ENCODE results near the gene CCDC92. TPM values are rescaled to one million over a fixed set of nuclear protein-coding genes. Genes with fewer than 3 reads are reported as not detected.

CCDC92 gene
- total RNA-seq, 2 experiments from 2014 or later, result 11.5 to 12.7 TPM

DNA sequence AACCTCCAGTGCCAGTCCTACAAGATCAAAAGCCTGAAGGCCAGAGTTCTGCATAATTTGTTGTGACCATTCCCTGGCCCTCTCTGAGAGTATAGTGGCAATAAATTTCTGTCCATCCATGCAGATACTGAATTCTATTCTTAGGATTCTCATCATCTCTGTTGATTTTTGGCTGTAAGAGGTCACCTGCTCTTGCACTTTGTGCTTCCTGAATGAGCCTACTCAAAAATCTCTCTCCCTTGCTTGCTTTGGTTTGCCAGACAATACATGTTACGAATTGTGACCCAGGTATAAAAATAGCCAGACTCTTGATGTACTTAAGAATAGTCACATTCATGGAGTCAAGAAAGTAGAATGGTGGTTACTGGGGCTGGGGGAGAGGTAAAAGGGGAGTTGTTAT, 17.1 kb upstream of the CCDC92 start:
- no peak overlapping the region for H3K4me3 Mint-ChIP-seq
- ChIA-PET CTCF (no interaction called here), POLR2A (no interaction called here)
- H3K4me3 ChIP-seq (ENCODE audit: low read length), result no peak overlapping the region
- no peaks in the 10 kb centered on the region for H3K9me3 ChIP-seq (ENCODE audit: control insufficient read depth in 1 of 2, insufficient read depth in 1 of 2, low read length in 2 of 2)
- intact Hi-C loops (cut with DNase I, micrococcal nuclease), result loop anchor here in 1 of 2 experiments (10.0 kb wide), 2 partner anchors 245 to 355 kb away; partner anchors contain the start of genes EIF2B1 and GTF2H3
- H3K4me1 Mint-ChIP-seq (ENCODE audit: low read depth), result peaks cover 14% of the 10 kb centered on the region
- H3K27me3 ChIP-seq (ENCODE audit: control insufficient read depth in 1 of 2, insufficient read depth in 2 of 2, low read length in 2 of 2), result no peaks in the 10 kb centered on the region
- DNase-seq (no peak), ATAC-seq (ENCODE audit: poor library complexity) (no peak)
- no peaks in the 10 kb centered on the region for H3K27me3 Mint-ChIP-seq
- H3K9me3 Mint-ChIP-seq, result no peaks in the 10 kb centered on the region
- H3K36me3 Mint-ChIP-seq (ENCODE audit: low read depth), result peaks cover 73% of the 10 kb centered on the region
- H3K4me1 ChIP-seq (ENCODE audit: insufficient read depth, low read length), result no peaks in the 10 kb centered on the region
- TF ChIP-seq, protein P1, sequence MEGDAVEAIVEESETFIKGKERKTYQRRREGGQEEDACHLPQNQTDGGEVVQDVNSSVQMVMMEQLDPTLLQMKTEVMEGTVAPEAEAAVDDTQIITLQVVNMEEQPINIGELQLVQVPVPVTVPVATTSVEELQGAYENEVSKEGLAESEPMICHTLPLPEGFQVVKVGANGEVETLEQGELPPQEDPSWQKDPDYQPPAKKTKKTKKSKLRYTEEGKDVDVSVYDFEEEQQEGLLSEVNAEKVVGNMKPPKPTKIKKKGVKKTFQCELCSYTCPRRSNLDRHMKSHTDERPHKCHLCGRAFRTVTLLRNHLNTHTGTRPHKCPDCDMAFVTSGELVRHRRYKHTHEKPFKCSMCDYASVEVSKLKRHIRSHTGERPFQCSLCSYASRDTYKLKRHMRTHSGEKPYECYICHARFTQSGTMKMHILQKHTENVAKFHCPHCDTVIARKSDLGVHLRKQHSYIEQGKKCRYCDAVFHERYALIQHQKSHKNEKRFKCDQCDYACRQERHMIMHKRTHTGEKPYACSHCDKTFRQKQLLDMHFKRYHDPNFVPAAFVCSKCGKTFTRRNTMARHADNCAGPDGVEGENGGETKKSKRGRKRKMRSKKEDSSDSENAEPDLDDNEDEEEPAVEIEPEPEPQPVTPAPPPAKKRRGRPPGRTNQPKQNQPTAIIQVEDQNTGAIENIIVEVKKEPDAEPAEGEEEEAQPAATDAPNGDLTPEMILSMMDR (IDR thresholded peaks at IDR 0.05), result no peak
- no peak overlapping the region for H3K27ac Mint-ChIP-seq
- peaks cover 49% of the 10 kb centered on the region for H3K36me3 ChIP-seq (ENCODE audit: insufficient read depth, low read length)
- no peak overlapping the region for H3K27ac ChIP-seq (ENCODE audit: low read depth in 1 of 2, low read length in 2 of 2)

GRCh38 chr12:123989168-123989567, 16.5 kb upstream of the CCDC92 start:
- TF ChIP-seq, protein P1 (IDR thresholded peaks at IDR 0.05), result no peak
- H3K4me1 Mint-ChIP-seq (ENCODE audit: low read depth), result peaks cover 10% of the 10 kb centered on the region
- no peak overlapping the region for H3K4me3 Mint-ChIP-seq
- H3K27ac Mint-ChIP-seq, result no peak overlapping the region
- Histone ChIP-seq H3K4me1 (ENCODE audit: insufficient read depth, low read length) (no peaks in the 10 kb centered on the region), H3K36me3 (ENCODE audit: insufficient read depth, low read length) (peaks cover 49% of the 10 kb centered on the region), H3K27me3 (ENCODE audit: control insufficient read depth in 1 of 2, insufficient read depth in 2 of 2, low read length in 2 of 2) (no peaks in the 10 kb centered on the region), H3K4me3 (ENCODE audit: low read length) (no peak overlapping the region), H3K27ac (ENCODE audit: low read depth in 1 of 2, low read length in 2 of 2) (no peak overlapping the region), H3K9me3 (ENCODE audit: control insufficient read depth in 1 of 2, insufficient read depth in 1 of 2, low read length in 2 of 2) (no peaks in the 10 kb centered on the region)
- no peaks in the 10 kb centered on the region for H3K9me3 Mint-ChIP-seq
- POLR2A ChIA-PET, result no interaction called here
- intact Hi-C loops (cut with DNase I, micrococcal nuclease), result loop anchor here in 1 of 2 experiments (10.0 kb wide), 2 partner anchors 244 to 354 kb away; partner anchors contain the start of genes EIF2B1 and GTF2H3
- H3K27me3 Mint-ChIP-seq, result no peaks in the 10 kb centered on the region
- no peak for ATAC-seq (ENCODE audit: poor library complexity)
- peaks cover 69% of the 10 kb centered on the region for H3K36me3 Mint-ChIP-seq (ENCODE audit: low read depth)
- CTCF ChIA-PET, result interaction anchor here (2.2 kb wide), 1 partner anchor 84 kb away, joined by 8 read pairs; no protein-coding TSS in a partner anchor
- DNase-seq, result no peak

DNA sequence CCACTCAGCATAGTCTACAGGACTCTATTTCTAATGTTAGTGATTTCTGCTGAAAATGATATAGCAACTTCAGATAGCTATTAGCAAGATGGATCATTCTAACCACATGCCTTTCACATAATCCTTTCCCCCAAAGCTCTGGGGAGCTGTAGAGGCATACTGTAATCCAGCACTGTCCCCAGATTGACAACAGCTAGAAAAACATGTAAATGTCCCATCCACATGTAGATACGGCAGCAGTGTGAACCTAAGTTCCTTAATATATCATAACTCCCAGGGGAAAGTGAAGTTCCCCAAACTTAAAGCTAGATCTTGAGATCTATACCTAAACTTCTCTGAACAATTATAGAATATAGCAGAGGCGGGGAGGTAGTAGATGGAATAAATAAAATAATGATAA, 14.4 kb upstream of the CCDC92 start:
- intact Hi-C loops (cut with DNase I, micrococcal nuclease), result loop anchor here in 1 of 2 experiments (10.0 kb wide), 2 partner anchors 242 to 352 kb away; partner anchors contain the start of genes EIF2B1 and GTF2H3
- no peak for DNase-seq
- peaks cover 37% of the 10 kb centered on the region for H3K36me3 ChIP-seq (ENCODE audit: insufficient read depth, low read length)
- POLR2A ChIA-PET, result interaction anchor here (1.1 kb wide), 1 partner anchor 14 kb away, joined by 4 read pairs; the partner anchor contains the start of genes CCDC92 and ZNF664
- no peaks in the 10 kb centered on the region for H3K27me3 ChIP-seq (ENCODE audit: control insufficient read depth in 1 of 2, insufficient read depth in 2 of 2, low read length in 2 of 2)
- no peaks in the 10 kb centered on the region for H3K4me1 ChIP-seq (ENCODE audit: insufficient read depth, low read length)
- peaks cover 5% of the 10 kb centered on the region for H3K4me1 Mint-ChIP-seq (ENCODE audit: low read depth)
- no peak for ATAC-seq (ENCODE audit: poor library complexity)
- H3K9me3 ChIP-seq (ENCODE audit: control insufficient read depth in 1 of 2, insufficient read depth in 1 of 2, low read length in 2 of 2), result no peaks in the 10 kb centered on the region
- H3K27ac Mint-ChIP-seq, result no peak overlapping the region
- H3K27me3 Mint-ChIP-seq, result no peaks in the 10 kb centered on the region
- H3K27ac ChIP-seq (ENCODE audit: low read depth in 1 of 2, low read length in 2 of 2), result no peak overlapping the region
- H3K36me3 Mint-ChIP-seq (ENCODE audit: low read depth), result peaks cover 56% of the 10 kb centered on the region
- H3K4me3 ChIP-seq (ENCODE audit: low read length), result no peak overlapping the region
- H3K9me3 Mint-ChIP-seq, result no peaks in the 10 kb centered on the region
- CTCF ChIA-PET, result interaction anchor here (0.8 to 1.2 kb wide), 2 partner anchors 48 to 81 kb away, joined by 3 read pairs; no protein-coding TSS in a partner anchor
- H3K4me3 Mint-ChIP-seq, result no peak overlapping the region
- TF ChIP-seq, protein P1 (IDR thresholded peaks at IDR 0.05), result no peak
